CD14-positive monocyte (primary cell): ENCODE results near the gene NLK. TPM values are rescaled to one million over a fixed set of nuclear protein-coding genes. Genes with fewer than 3 reads are reported as not detected.

Experiments used
- DNase-seq, 3 donors: peaks; one replicate each; pipeline ENCODE4 v3.0.0-alpha.2; 2011 to 2022
- H2AFZ ChIP-seq: 2 replicates; pipeline ENCODE4 v1.6.0; 2012; ENCODE audit warnings: mild to moderate bottlenecking, low read depth, low read length, inconsistent platforms; ENCODE audit not compliant: insufficient read depth, poor library complexity, severe bottlenecking
- H3K27ac ChIP-seq, 2 donors: 1 replicate in 1 of 2; 2 replicates in 1 of 2; pipeline ENCODE4 v1.5.1; 2012 to 2013; ENCODE audit warnings: low read length in 2 of 2, control low read depth in 1 of 2, inconsistent platforms in 1 of 2, low read depth in 1 of 2, mild to moderate bottlenecking in 1 of 2
- H3K27me3 ChIP-seq, 2 donors: one replicate each; pipeline versions ENCODE4 v1.6.0 to v1.6.1; 2011 to 2013; ENCODE audit warnings: low read length in 2 of 2; ENCODE audit not compliant: control insufficient read depth in 2 of 2, insufficient read depth in 2 of 2
- H3K36me3 ChIP-seq, 2 donors: replicated peaks in 1 of 2; 1 replicate in 1 of 2; 2 replicates in 1 of 2; pipeline versions ENCODE4 v1.5.1 to v1.6.1; 2012 to 2013; ENCODE audit warnings: low read length in 2 of 2, control low read depth in 1 of 2, inconsistent platforms in 1 of 2, mild to moderate bottlenecking in 1 of 2; ENCODE audit not compliant: insufficient read depth in 2 of 2, control insufficient read depth in 1 of 2
- H3K4me1 ChIP-seq, 2 donors: 1 replicate in 1 of 2; 2 replicates in 1 of 2; pipeline versions ENCODE4 v1.5.1 to v1.6.1; 2012 to 2013; ENCODE audit warnings: low read length in 2 of 2, control low read depth in 1 of 2, inconsistent platforms in 1 of 2, mild to moderate bottlenecking in 1 of 2, moderate library complexity in 1 of 2; ENCODE audit not compliant: insufficient read depth in 2 of 2, control insufficient read depth in 1 of 2
- H3K4me2 ChIP-seq: replicated peaks from 2 replicates; pipeline ENCODE3; 2012; ENCODE audit warnings: low read length, moderate library complexity, mild to moderate bottlenecking; ENCODE audit not compliant: poor library complexity, severe bottlenecking; ENCODE audit errors: extremely low read depth
- H3K4me3 ChIP-seq, 3 experiments: fragments of 200-600 bp in 1 of 3; sonication (generic) in 1 of 3; replicated peaks in 1 of 3; 1 replicate in 2 of 3; 2 replicates in 1 of 3; pipeline ENCODE4 v1.5.1; 2011 to 2013; ENCODE audit warnings: low read length in 3 of 3, mild to moderate bottlenecking in 3 of 3, control low read depth in 2 of 3, low read depth in 2 of 3, inconsistent platforms in 1 of 3, moderate library complexity in 1 of 3
- H3K79me2 ChIP-seq: 2 replicates; pipeline ENCODE4 v1.6.0; 2012; ENCODE audit warnings: mild to moderate bottlenecking, control low read depth, inconsistent platforms, low read length, moderate library complexity; ENCODE audit not compliant: insufficient read depth
- H3K9ac ChIP-seq: 2 replicates; pipeline ENCODE4 v1.6.0; 2017; ENCODE audit warnings: low read length, mild to moderate bottlenecking; ENCODE audit not compliant: insufficient read depth, poor library complexity, severe bottlenecking
- H3K9me3 ChIP-seq, 2 donors: replicated peaks in 1 of 2; 1 replicate in 1 of 2; 2 replicates in 1 of 2; pipeline versions ENCODE4 v1.5.1 to v1.6.1; 2012 to 2013; ENCODE audit warnings: low read length in 2 of 2, control low read depth in 1 of 2; ENCODE audit not compliant: control insufficient read depth in 1 of 2, insufficient read depth in 1 of 2
- H4K20me1 ChIP-seq: 2 replicates; pipeline ENCODE4 v1.6.0; 2012; ENCODE audit warnings: mild to moderate bottlenecking, low read length, control low read depth, moderate library complexity; ENCODE audit not compliant: insufficient read depth
- H3K27ac Mint-ChIP-seq, 7 donors: one replicate each; pipeline ENCODE4 v1.8.0; 2020; ENCODE audit warnings: mild to moderate bottlenecking in 7 of 7, mixed read lengths in 7 of 7, moderate library complexity in 6 of 7, inconsistent platforms in 2 of 7
- H3K27me3 Mint-ChIP-seq, 3 donors: one replicate each; pipeline ENCODE4 v1.8.0; 2021 to 2022; ENCODE audit warnings: low read depth in 3 of 3, mild to moderate bottlenecking in 3 of 3, mixed read lengths in 3 of 3, moderate library complexity in 3 of 3, inconsistent platforms in 1 of 3
- H3K36me3 Mint-ChIP-seq, 2 donors: one replicate each; pipeline ENCODE4 v1.8.0; 2020; ENCODE audit warnings: mixed read lengths in 2 of 2, inconsistent platforms in 1 of 2, mild to moderate bottlenecking in 1 of 2
- H3K4me1 Mint-ChIP-seq: one replicate; pipeline ENCODE4 v1.8.0; 2020; ENCODE audit warnings: mild to moderate bottlenecking, mixed read lengths
- H3K4me3 Mint-ChIP-seq, 2 donors: one replicate each; pipeline ENCODE4 v1.8.0; 2020; ENCODE audit warnings: mild to moderate bottlenecking in 2 of 2, mixed read lengths in 2 of 2, moderate library complexity in 1 of 2
- H3K9me3 Mint-ChIP-seq, 7 donors: one replicate each; pipeline ENCODE4 v1.8.0; 2020 to 2022; ENCODE audit warnings: mixed read lengths in 7 of 7, mild to moderate bottlenecking in 6 of 7, moderate library complexity in 6 of 7, inconsistent platforms in 2 of 7
- WGBS: methylation state at CpG from one replicate; pipeline ENCODE4 v1.1.5; 2013; ENCODE audit warnings: missing lambda C conversion rate; ENCODE audit not compliant: insufficient coverage; 5-methylcytosine and 5-hydroxymethylcytosine counted together
- intact Hi-C, 2 donors: fragments of 100-400 bp; cut with micrococcal nuclease; formaldehyde crosslinking; loops; one replicate each; pipeline versions ENCODE4 v1.15.0 to v1.15.1; 2023
- polyA plus RNA-seq, 3 donors: library from polyadenylated mRNA; depleted of rRNA in 1 of 3; unstranded in 2 of 3; stranded (reverse) in 1 of 3; fragments of 300-500 nt in 2 of 3; fragments of >200 nt in 1 of 3; fragmentation: Illumina TruSeq in 2 of 3; gene quantifications; 1 replicate in 2 of 3; 2 replicates in 1 of 3; pipeline ENCODE4 v1.2.3, GENCODE V29; 2012 to 2021
- TF ChIP-seq, protein P1 (sequence below): fragments of 200-600 bp; IDR thresholded peaks from one replicate; pipeline ENCODE4 v1.8.0; 2022; ENCODE audit warnings: antibody characterized with exemption, mild to moderate bottlenecking

Gene NLK
- polyA plus RNA-seq, 3 donors = 1.7 to 6.5 (median 2.0) TPM

DNA sequence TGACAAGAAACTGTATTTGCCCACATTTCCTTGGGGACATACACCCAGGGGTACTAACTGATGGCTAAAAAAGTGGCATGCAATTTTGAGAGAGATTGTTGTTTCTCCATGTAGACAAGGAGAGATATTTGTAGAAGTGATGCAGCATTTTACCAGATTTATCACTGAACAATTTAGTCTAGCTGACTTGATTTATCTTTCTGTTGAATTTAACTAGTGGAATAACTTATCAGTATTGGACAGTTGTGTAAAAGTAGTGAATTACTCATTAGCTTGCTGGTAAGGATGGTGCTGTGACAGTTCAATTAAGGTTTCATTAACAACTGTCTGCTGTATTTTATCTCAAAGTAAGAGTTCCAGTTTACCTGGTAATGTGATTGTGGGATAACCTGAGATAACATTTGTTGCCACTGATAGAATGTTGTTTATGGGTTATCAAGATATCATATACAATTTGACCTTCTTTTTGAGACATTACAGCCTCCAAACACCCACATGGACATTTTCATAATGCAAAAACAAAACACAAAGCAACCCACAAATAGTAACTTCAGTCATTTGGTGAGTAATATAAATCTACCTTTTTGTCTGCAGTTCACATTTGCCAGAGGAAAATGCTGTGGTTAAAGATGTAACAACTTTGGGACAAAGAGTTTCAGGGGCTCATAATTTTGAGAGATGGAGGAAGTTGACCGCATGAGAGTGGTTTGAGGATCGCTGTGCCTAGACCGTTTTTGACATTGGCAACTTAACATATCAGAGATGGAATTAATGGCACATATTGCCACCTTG is 3.8 kb downstream of the NLK start:
- Histone ChIP-seq H3K9me3 (no peaks in the 10 kb centered on the region), H3K27me3 (no peaks in the 10 kb centered on the region), H3K4me2 (no peak overlapping the region), H3K27ac (no peak overlapping the region), H3K4me1 (peaks cover 35 to 47% of the 10 kb centered on the region in 2 donors), H4K20me1 (peaks cover 52% of the 10 kb centered on the region), H3K36me3 (no peaks in the 10 kb centered on the region), H2AFZ (no peak overlapping the region), H3K79me2 (peaks cover 90% of the 10 kb centered on the region), H3K9ac (no peak overlapping the region), H3K4me3 (no peak overlapping the region)
- peaks cover 0 to 4% (median 0%) of the 10 kb centered on the region in 7 donors for H3K9me3 Mint-ChIP-seq
- peaks cover 59% of the 10 kb centered on the region for H3K4me1 Mint-ChIP-seq
- H3K36me3 Mint-ChIP-seq = peaks cover 19 to 26% of the 10 kb centered on the region in 2 donors
- H3K27me3 Mint-ChIP-seq = no peaks in the 10 kb centered on the region
- intact Hi-C loops = loop anchor here (10.0 kb wide), 2 partner anchors 289 to 701 kb away; partner anchors contain the start of genes IFT20 (in 1 of the 2) and TNFAIP1 (in 1 of the 2)
- TF ChIP-seq, protein P1, sequence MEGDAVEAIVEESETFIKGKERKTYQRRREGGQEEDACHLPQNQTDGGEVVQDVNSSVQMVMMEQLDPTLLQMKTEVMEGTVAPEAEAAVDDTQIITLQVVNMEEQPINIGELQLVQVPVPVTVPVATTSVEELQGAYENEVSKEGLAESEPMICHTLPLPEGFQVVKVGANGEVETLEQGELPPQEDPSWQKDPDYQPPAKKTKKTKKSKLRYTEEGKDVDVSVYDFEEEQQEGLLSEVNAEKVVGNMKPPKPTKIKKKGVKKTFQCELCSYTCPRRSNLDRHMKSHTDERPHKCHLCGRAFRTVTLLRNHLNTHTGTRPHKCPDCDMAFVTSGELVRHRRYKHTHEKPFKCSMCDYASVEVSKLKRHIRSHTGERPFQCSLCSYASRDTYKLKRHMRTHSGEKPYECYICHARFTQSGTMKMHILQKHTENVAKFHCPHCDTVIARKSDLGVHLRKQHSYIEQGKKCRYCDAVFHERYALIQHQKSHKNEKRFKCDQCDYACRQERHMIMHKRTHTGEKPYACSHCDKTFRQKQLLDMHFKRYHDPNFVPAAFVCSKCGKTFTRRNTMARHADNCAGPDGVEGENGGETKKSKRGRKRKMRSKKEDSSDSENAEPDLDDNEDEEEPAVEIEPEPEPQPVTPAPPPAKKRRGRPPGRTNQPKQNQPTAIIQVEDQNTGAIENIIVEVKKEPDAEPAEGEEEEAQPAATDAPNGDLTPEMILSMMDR = no peak
- no peak overlapping the region for H3K4me3 Mint-ChIP-seq
- H3K27ac Mint-ChIP-seq = no peak overlapping the region
- 8% methylated on average over 2 of the region's 3 CpGs for WGBS
- DNase-seq = no peak

GRCh38 chr17:28047806-28048205 is 5.3 kb downstream of the NLK start:
- intact Hi-C loops = loop anchor here (10.0 kb wide), 2 partner anchors 287 to 703 kb away; partner anchors contain the start of genes IFT20 (in 1 of the 2) and TNFAIP1 (in 1 of the 2)

More at GRCh38 chr17:28047806-28048205, 5.3 kb downstream of the NLK start:
- no peak overlapping the region for H3K27ac ChIP-seq
- peaks cover 59% of the 10 kb centered on the region for H4K20me1 ChIP-seq
- H3K9me3 ChIP-seq = no peaks in the 10 kb centered on the region
- H3K9ac ChIP-seq = no peak overlapping the region
- Mint-ChIP-seq H3K4me1 (peaks cover 53% of the 10 kb centered on the region), H3K4me3 (no peak overlapping the region), H3K27ac (no peak overlapping the region), H3K36me3 (peaks cover 15 to 25% of the 10 kb centered on the region in 2 donors), H3K9me3 (peaks cover 0 to 3% (median 0%) of the 10 kb centered on the region in 7 donors), H3K27me3 (no peaks in the 10 kb centered on the region)
- H3K4me3 ChIP-seq = no peak overlapping the region
- peaks cover 27 to 39% of the 10 kb centered on the region in 2 donors for H3K4me1 ChIP-seq
- H3K36me3 ChIP-seq = no peaks in the 10 kb centered on the region
- WGBS = 40% methylated on average over 1 of the region's 4 CpGs
- TF ChIP-seq, protein P1 = no peak
- peaks cover 86% of the 10 kb centered on the region for H3K79me2 ChIP-seq
- no peak overlapping the region for H2AFZ ChIP-seq
- no peak overlapping the region for H3K4me2 ChIP-seq
- no peak for DNase-seq
- no peaks in the 10 kb centered on the region for H3K27me3 ChIP-seq
